SK-N-SH (cell line): ENCODE results near the gene IGF2BP2. TPM values are rescaled to one million over a fixed set of nuclear protein-coding genes. Genes with fewer than 3 reads are reported as not detected.
A peak's percentile ranks its signal among the peaks of the same experiment; 100 is the strongest.

Source experiments
- CTCF ChIA-PET: fragments of 300-600, 350-600 bp; formaldehyde crosslinking; extraction: SDS; loops from one replicate; lab custom pipeline; 2021; lab: Yijun Ruan, JAX
- POLR2A ChIA-PET: fragments of 350-600 bp; sonication (Branson Sonifier 250); formaldehyde crosslinking; extraction: SDS; loops from one replicate; lab custom pipeline; 2020; ENCODE audit warnings: antibody characterized with exemption, inconsistent platforms; lab: Yijun Ruan, JAX
- DNase-seq: peaks from one replicate; pipeline ENCODE4 v3.0.0; 2012
- H2AFZ ChIP-seq: fragments of 200-600 bp; sonication (generic); 2 replicates; pipeline ENCODE4 v1.8.1; 2016; ENCODE audit warnings: antibody characterized with exemption, mild to moderate bottlenecking, low read depth
- H3F3A ChIP-seq: fragments of 200-600 bp; sonication (generic); replicated peaks from 2 replicates; pipeline ENCODE3; 2016; ENCODE audit warnings: antibody characterized with exemption, mild to moderate bottlenecking; ENCODE audit not compliant: insufficient read depth
- H3K27ac ChIP-seq, 2 experiments: fragments of 200-500 bp in 1 of 2; fragments of 200-600 bp in 1 of 2; sonication (Bioruptor generic) in 1 of 2; sonication (generic), shearing (Covaris generic) in 1 of 2; 2 replicates each; pipeline versions ENCODE4 v1.5.1 to v1.6.1; 2014 to 2016; ENCODE audit warnings: low read depth in 2 of 2, inconsistent platforms in 1 of 2, low read length in 1 of 2, mild to moderate bottlenecking in 1 of 2, mixed read lengths in 1 of 2
- H3K27me3 ChIP-seq: fragments of 200-600 bp; sonication (generic), shearing (Covaris generic); 2 replicates; pipeline ENCODE4 v1.6.1; 2016; ENCODE audit warnings: mixed run types; ENCODE audit not compliant: insufficient read depth
- H3K36me3 ChIP-seq, 2 experiments: fragments of 200-500 bp in 1 of 2; fragments of 200-600 bp in 1 of 2; sonication (Bioruptor generic) in 1 of 2; sonication (generic) in 1 of 2; replicated peaks in 1 of 2; 2 replicates each; pipeline versions ENCODE3 to v1.5.1; 2014 to 2016; ENCODE audit warnings: low read length in 1 of 2, mild to moderate bottlenecking in 1 of 2; ENCODE audit not compliant: insufficient read depth in 2 of 2, control insufficient read depth in 1 of 2
- H3K4me1 ChIP-seq, 2 experiments: fragments of 200-500 bp in 1 of 2; fragments of 200-600 bp in 1 of 2; sonication (Bioruptor generic) in 1 of 2; sonication (generic), shearing (Covaris generic) in 1 of 2; 2 replicates each; pipeline versions ENCODE4 v1.5.1 to v1.6.1; 2014 to 2016; ENCODE audit warnings: low read depth in 1 of 2, low read length in 1 of 2, mixed run types in 1 of 2; ENCODE audit not compliant: insufficient read depth in 2 of 2, control insufficient read depth in 1 of 2
- H3K4me2 ChIP-seq: fragments of 200-600 bp; sonication (generic), shearing (Covaris generic); 2 replicates; pipeline ENCODE4 v1.6.1; 2017; ENCODE audit warnings: mixed run types
- H3K4me3 ChIP-seq, 2 experiments: fragments of 200-500 bp in 1 of 2; fragments of 200-600 bp in 1 of 2; sonication (Bioruptor generic) in 1 of 2; sonication (generic), shearing (Covaris generic) in 1 of 2; 2 replicates each; pipeline versions ENCODE4 v1.5.1 to v1.8.1; 2014 to 2016; ENCODE audit warnings: low read depth in 2 of 2, inconsistent platforms in 1 of 2, low read length in 1 of 2, mild to moderate bottlenecking in 1 of 2, mixed read lengths in 1 of 2, moderate library complexity in 1 of 2
- H3K79me2 ChIP-seq: fragments of 200-600 bp; sonication (generic); 2 replicates; pipeline ENCODE4 v1.8.1; 2017; ENCODE audit warnings: mild to moderate bottlenecking; ENCODE audit not compliant: insufficient read depth
- H3K9ac ChIP-seq: fragments of 200-600 bp; sonication (generic); 2 replicates; pipeline ENCODE4 v1.6.1; 2017; ENCODE audit warnings: mixed run types
- H3K9me2 ChIP-seq: fragments of 200-600 bp; sonication (generic); 2 replicates; pipeline ENCODE4 v1.6.1; 2017; ENCODE audit warnings: mixed run types
- H3K9me3 ChIP-seq: fragments of 200-600 bp; sonication (generic); 2 replicates; pipeline ENCODE4 v1.6.1; 2017; ENCODE audit warnings: mixed run types, mild to moderate bottlenecking, moderate library complexity
- H4K20me1 ChIP-seq: fragments of 200-600 bp; sonication (generic); 2 replicates; pipeline ENCODE4 v1.6.1; 2017; ENCODE audit warnings: mild to moderate bottlenecking, mixed run types; ENCODE audit not compliant: insufficient read depth
- CHD2 ChIP-seq: fragments of 150-350 bp; IDR thresholded peaks from 2 replicates; pipeline ENCODE4 v1.6.1; 2018; ENCODE audit warnings: low read length; ENCODE audit not compliant: partially characterized antibody
- CTCF ChIP-seq: fragments of 200-600 bp; sonication (generic); IDR thresholded peaks from 2 replicates; pipeline ENCODE4 v1.6.1; 2017; ENCODE audit warnings: antibody characterized with exemption, mild to moderate bottlenecking, moderate library complexity
- FOXJ3 ChIP-seq: sonication (generic); formaldehyde crosslinking; IDR thresholded peaks from 2 replicates; pipeline ENCODE4 v1.5.1; 2020; ENCODE audit warnings: mild to moderate bottlenecking, missing genetic modification reagents
- GATA2 ChIP-seq: sonication (generic); formaldehyde crosslinking; IDR thresholded peaks from 2 replicates; pipeline ENCODE4 v1.5.0; 2020; ENCODE audit warnings: mild to moderate bottlenecking, missing genetic modification reagents
- IRF3 ChIP-seq: fragments of 150-350 bp; IDR thresholded peaks from 2 replicates; pipeline ENCODE4 v1.6.1; 2016; ENCODE audit warnings: mild to moderate bottlenecking, low read depth, low read length
- JUND ChIP-seq: IDR thresholded peaks from 2 replicates; pipeline ENCODE4 v1.4.0; 2012
- MAX ChIP-seq: IDR thresholded peaks from 2 replicates; pipeline ENCODE4 v1.4.0; 2012; ENCODE audit warnings: low read depth
- NFIC ChIP-seq: IDR thresholded peaks from 2 replicates; pipeline ENCODE4 v1.4.0; 2012; ENCODE audit warnings: borderline replicate concordance
- NRF1 ChIP-seq: IDR thresholded peaks from 2 replicates; pipeline ENCODE4 v1.6.1; 2012; ENCODE audit warnings: low read depth, mild to moderate bottlenecking, low read length
- PBX3 ChIP-seq: IDR thresholded peaks from 2 replicates; pipeline ENCODE4; 2012
- RXRA ChIP-seq: IDR thresholded peaks from 2 replicates; pipeline ENCODE4 v1.4.0; 2012; ENCODE audit warnings: low read depth, mild to moderate bottlenecking, borderline replicate concordance
- SIN3A ChIP-seq: IDR thresholded peaks from 2 replicates; pipeline ENCODE4 v1.6.1; 2012; ENCODE audit warnings: low read depth, mild to moderate bottlenecking, low read length, moderate library complexity, borderline replicate concordance
- TAF1 ChIP-seq: IDR thresholded peaks from 2 replicates; pipeline ENCODE4 v1.6.1; 2012; ENCODE audit warnings: low read depth, mild to moderate bottlenecking, low read length, moderate library complexity, borderline replicate concordance
- TCF12 ChIP-seq: IDR thresholded peaks from 2 replicates; pipeline ENCODE4 v1.4.0; 2012
- WGBS: methylation state at CpG from one replicate; pipeline ENCODE4 v1.1.6; 2017; ENCODE audit warnings: low lambda C conversion rate; 5-methylcytosine and 5-hydroxymethylcytosine counted together
- polyA plus RNA-seq, 3 experiments: library from polyadenylated mRNA; depleted of rRNA; stranded (reverse); fragments of >200 nt; gene quantifications; 2 replicates each; pipeline ENCODE4 v1.2.3, GENCODE V29; 2012

Gene IGF2BP2
- polyA plus RNA-seq, 1 of the 3 experiments (the other 2 are of a cell fraction) = 5.4 TPM

- Histone ChIP-seq H3K79me2 (peaks cover 97% of the 10 kb centered on the region), H3K36me3 (peaks cover 0 to 5% of the 10 kb centered on the region in 2 experiments), H2AFZ (no peak overlapping the region), H3K27me3 (no peaks in the 10 kb centered on the region), H4K20me1 (no peaks in the 10 kb centered on the region; the same call in 1 of the 2 replicates), H3K4me1 (peaks cover 2 to 40% of the 10 kb centered on the region in 2 experiments; a peak in 3 of 4 replicates), H3K27ac (peak overlapping the region in 1 of 2 experiments; percentile 99; a peak in 1 of 4 replicates), H3K9me3 (no peaks in the 10 kb centered on the region), H3K4me3 (no peak overlapping the region), H3K9me2 (no peaks in the 10 kb centered on the region), H3K9ac (no peak overlapping the region), H3K4me2 (no peak overlapping the region), H3F3A (peaks cover 36% of the 10 kb centered on the region)
- DNase-seq = no peak
- 85% methylated on average over 6 of the region's 6 CpGs for WGBS
- POLR2A ChIA-PET = no interaction called here
- CTCF ChIA-PET = no interaction called here
- no peak for TF ChIP-seq TAF1
- no peak for TF ChIP-seq SIN3A
- TF ChIP-seq FOXJ3 (CRISPR knock-in tag) = no peak
- no peak for TF ChIP-seq RXRA
- no peak for TF ChIP-seq CHD2
- no peak for TF ChIP-seq NRF1
Measured at GRCh38 chr3:185726254-185726967, 98.4 kb downstream of the IGF2BP2 start.

- WGBS = 93% methylated on average over 3 of the region's 3 CpGs
- Histone ChIP-seq H3K27ac (peak overlapping the region in 1 of 2 experiments; percentile 9; a peak in 1 of 4 replicates), H3K4me2 (no peak overlapping the region), H3K79me2 (peaks cover 94% of the 10 kb centered on the region), H3K9me2 (no peaks in the 10 kb centered on the region), H3F3A (peaks cover 25% of the 10 kb centered on the region), H3K36me3 (peaks cover 0 to 5% of the 10 kb centered on the region in 2 experiments), H3K4me1 (peaks cover 2 to 29% of the 10 kb centered on the region in 2 experiments; a peak in 3 of 4 replicates), H3K9ac (no peak overlapping the region), H3K4me3 (no peak overlapping the region), H2AFZ (no peak overlapping the region), H4K20me1 (no peaks in the 10 kb centered on the region; the same call in 1 of the 2 replicates), H3K27me3 (no peaks in the 10 kb centered on the region), H3K9me3 (no peaks in the 10 kb centered on the region)
- DNase-seq = no peak
- ChIA-PET POLR2A (no interaction called here), CTCF (no interaction called here)
- TF ChIP-seq NFIC (peak; percentile 18; the same call in 1 of the 2 replicates), TAF1 (no peak), IRF3 (no peak), MAX (peak; percentile 56; the same call in 1 of the 2 replicates), TCF12 (peak; percentile 40; the same call in 1 of the 2 replicates), PBX3 (peak; percentile 71), GATA2 (CRISPR knock-in tag) (no peak), CTCF (no peak), JUND (no peak), NRF1 (no peak)
Measured at GRCh38 chr3:185724761-185725160, 100.1 kb downstream of the IGF2BP2 start.
